Placental epithelial cell (primary cell): ENCODE data around the gene TRIM60. TPM values are rescaled to one million over a fixed set of nuclear protein-coding genes. Genes with fewer than 3 reads are reported as not detected.

ENCODE experiments used
- small RNA-seq: library from RNA; depleted of rRNA; stranded (forward); fragments of <200 nt; gene quantifications from one replicate; pipeline ENCODE3, GENCODE V24; 2012
- total RNA-seq: library from RNA; depleted of rRNA; stranded (reverse); fragments of >200 nt; gene quantifications from 2 replicates; pipeline ENCODE4 v1.2.3, GENCODE V29; 2012

TRIM60 gene
- not detected in 2 replicates for total RNA-seq

GRCh38 chr4:165031436-165032211, at the start of gene TRIM60:
TRIM60 (plus strand) TSS chr4:165031999; CDS start chr4:165040073, 8,074 bp downstream.

GRCh38 chr4:165053645-165054044, 21.8 kb downstream of the TRIM60 start, which contains the start of gene TRIM75:
TRIM75 (plus strand) TSS chr4:165053866; CDS start chr4:165059148, 5,282 bp downstream.

Small RNAs within 50 kb of the gene (small RNA-seq; reads per million reads assigned to genes)
- gene AC106872.12, result not detected

Other genes with a start within 250 kb of the TRIM60 start
- not detected in 2 replicates for gene APELA, start 154.8 kb upstream of the TRIM60 start, total RNA-seq
- 5.9 and 8.1 TPM in 2 replicates for gene TRIM61, start 54.3 kb upstream of the TRIM60 start, total RNA-seq
- not detected in 2 replicates for gene TRIM75, start 21.9 kb downstream of the TRIM60 start, total RNA-seq
- gene TMEM192, start 80.9 kb downstream of the TRIM60 start, total RNA-seq, result 3.9 and 15.0 TPM in 2 replicates
- gene KLHL2, start 175.6 kb downstream of the TRIM60 start, total RNA-seq, result 14.5 and 15.3 TPM in 2 replicates